Lower leg skin (tissue), 3 donors: ENCODE data around the gene SLC13A5.

Experiments used
- CTCF ChIP-seq, 3 donors: fragments of 450-650 bp; IDR thresholded peaks; one replicate each; pipeline ENCODE4 v1.5.1; 2016; ENCODE audit warnings: antibody characterized with exemption in 3 of 3, mild to moderate bottlenecking in 3 of 3, moderate library complexity in 2 of 3
- POLR2A ChIP-seq, 2 donors: fragments of 450-650 bp; IDR thresholded peaks; one replicate each; pipeline ENCODE4 v1.6.1; 2016 to 2017; ENCODE audit warnings: antibody characterized with exemption in 2 of 2, mild to moderate bottlenecking in 1 of 2, moderate library complexity in 1 of 2

GRCh38 chr17:6640536-6641246 is 72.5 kb downstream of the SLC13A5 start, which contains the start of the genes KIAA0753 and TXNDC17:
- TF ChIP-seq CTCF (IDR thresholded peaks at IDR 0.05), result no peak
- no peak for TF ChIP-seq POLR2A (IDR thresholded peaks at IDR 0.05)
